Measurements from ENCODE around the gene KDM4B. TPM values are rescaled to one million over a fixed set of nuclear protein-coding genes. Genes with fewer than 3 reads are reported as not detected.
"Not testable (repeated sequence)": the region's sequence is repeated elsewhere in the genome, so short reads cannot be mapped to it uniquely, and the experiment has no call there.

Gene KDM4B
- total RNA-seq, 1 donor from 2014 or later, result 21.2 TPM

DNA sequence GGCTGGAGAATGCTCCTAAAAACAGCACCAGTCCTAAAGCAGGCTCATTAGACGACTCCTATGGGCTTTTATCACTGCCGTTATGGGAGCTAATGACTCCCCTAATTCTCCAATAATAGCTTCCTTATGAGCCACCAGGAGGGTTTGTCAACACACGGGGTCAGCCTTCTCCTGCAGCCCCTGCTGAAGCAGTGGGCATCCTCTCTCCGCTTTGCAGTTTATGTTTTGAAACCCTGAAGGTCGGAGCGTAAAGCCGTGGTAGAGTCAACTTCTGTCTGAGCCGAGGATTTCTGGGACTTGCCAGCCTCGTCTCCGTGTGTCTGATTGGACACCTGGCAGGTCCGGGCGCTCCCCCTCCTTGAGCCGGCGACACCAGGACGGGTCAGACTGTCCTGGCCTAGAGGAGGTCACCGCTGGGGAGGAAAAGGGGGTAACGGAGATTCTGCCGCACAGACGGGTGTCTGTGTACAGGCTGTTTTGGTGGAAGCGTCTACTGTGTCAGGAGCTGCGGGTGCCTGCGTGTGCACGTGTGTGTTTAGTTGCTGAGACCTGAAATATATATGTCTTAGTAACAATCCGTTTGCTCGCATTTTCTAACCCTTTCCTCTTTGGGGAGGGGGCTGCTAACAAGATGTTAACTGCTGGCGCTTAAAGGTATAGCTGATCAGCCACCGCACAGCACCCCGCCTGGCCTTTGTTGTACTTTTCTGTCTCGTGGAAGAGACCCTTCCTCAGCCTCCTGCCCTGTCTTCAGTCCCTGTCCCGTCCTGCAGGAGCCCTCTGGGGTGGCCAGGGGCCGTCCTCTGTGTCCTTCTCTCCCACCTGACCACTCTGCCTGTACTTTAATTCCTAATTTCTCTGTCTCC is 1.9 kb downstream of the KDM4B start:
- H3K36me3 ChIP-seq (ENCODE audit: control insufficient read depth, insufficient read depth, low read length), result no peaks in the 10 kb centered on the region
- no peak for TF ChIP-seq CTCF (IDR thresholded peaks at IDR 0.05; ENCODE audit: insufficient read depth, low read length, poor library complexity, severe bottlenecking)
- DNase-seq (ENCODE audit: low read depth), result no peak

GRCh38 chr19:4971424-4971793 is 2.5 kb downstream of the KDM4B start:
- H3K4me3 ChIP-seq (ENCODE audit: low read depth, low read length), result no peak overlapping the region

More for the DNA sequence above, 1.9 kb downstream of the KDM4B start:
- Histone ChIP-seq H3K4me3 (ENCODE audit: low read depth, low read length) (peak overlapping the region; percentile 61), H3K27me3 (ENCODE audit: control insufficient read depth, insufficient read depth, low read length) (no peaks in the 10 kb centered on the region)

DNA sequence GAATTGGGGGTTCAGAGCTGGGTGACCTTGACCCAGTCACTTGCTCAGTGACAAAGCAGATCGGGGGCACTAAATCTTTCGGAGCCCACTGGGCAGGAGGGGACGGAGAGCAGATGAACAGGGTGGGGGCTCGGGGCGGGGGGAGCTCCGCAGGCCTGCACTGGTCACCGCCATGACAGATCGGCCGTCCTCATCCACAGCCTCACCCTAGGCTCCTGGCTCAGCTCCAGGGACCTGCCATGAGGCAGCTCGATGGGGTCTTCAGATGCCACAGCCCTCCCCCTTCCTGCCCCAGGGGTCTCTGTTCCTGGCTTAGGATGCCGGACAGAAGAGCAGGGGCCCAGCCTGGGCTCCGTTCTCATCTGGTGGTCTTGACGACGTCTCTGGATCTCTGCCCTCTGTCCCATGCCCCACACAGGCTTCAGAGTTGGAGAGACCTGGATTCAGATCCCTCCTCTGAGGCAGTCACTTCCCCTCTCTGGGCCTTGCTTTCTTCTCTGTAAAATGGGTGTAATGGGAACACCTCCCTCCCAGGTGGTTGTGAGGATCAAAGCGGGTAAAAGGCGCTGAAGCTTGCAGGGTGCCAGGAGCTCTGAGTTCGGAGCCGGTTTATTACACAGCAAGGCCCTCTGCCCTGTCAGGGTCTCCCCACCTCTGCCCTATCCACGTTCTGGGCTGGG is 3.0 kb downstream of the KDM4B start:
- no peaks in the 10 kb centered on the region for H3K36me3 ChIP-seq (ENCODE audit: control insufficient read depth, insufficient read depth, low read length)
- no peak overlapping the region for H3K4me3 ChIP-seq (ENCODE audit: low read depth, low read length)
- TF ChIP-seq CTCF (IDR thresholded peaks at IDR 0.05; ENCODE audit: insufficient read depth, low read length, poor library complexity, severe bottlenecking), result no peak
- no peak for DNase-seq (ENCODE audit: low read depth)
- H3K27me3 ChIP-seq (ENCODE audit: control insufficient read depth, insufficient read depth, low read length), result no peaks in the 10 kb centered on the region

More at GRCh38 chr19:4971424-4971793, 2.5 kb downstream of the KDM4B start:
- H3K36me3 ChIP-seq (ENCODE audit: control insufficient read depth, insufficient read depth, low read length), result no peaks in the 10 kb centered on the region
- no peaks in the 10 kb centered on the region for H3K27me3 ChIP-seq (ENCODE audit: control insufficient read depth, insufficient read depth, low read length)
- no peak for DNase-seq (ENCODE audit: low read depth)
- no peak for TF ChIP-seq CTCF (IDR thresholded peaks at IDR 0.05; ENCODE audit: insufficient read depth, low read length, poor library complexity, severe bottlenecking)

DNA sequence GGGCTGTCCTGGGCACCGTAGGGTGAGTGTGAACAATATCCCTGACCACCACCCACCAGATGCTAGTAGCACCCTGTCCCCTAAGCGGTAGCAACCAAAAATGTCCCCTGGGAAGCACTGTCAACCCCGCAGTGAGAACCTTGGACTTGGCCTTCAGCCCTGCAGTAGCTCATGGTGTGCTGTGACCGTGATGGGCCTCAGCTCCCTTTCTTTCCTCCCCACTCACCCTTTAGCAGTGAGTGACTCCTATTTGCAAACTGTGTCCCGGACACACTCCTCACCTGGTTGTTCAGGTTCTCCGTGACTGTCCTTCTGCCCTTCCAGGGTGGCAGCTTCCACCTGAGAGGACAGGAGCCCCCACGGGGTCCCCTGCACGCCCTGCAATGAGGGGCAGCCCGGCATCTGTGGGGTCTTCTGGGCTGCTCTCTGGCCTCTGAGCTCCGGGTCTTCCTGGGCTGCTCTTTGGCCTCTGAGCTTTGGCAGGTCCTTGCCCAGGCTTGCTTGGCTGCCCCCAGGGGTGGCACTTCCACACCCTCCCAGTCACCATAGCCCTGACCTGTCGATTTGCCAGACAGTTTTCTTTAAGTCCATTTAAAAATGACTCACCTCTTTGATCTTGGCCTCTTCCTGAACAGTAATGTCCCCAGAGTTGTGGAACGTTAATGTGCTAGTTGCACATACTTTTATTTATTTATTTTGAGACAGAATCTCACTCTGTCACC is 3.8 kb downstream of the KDM4B start:
- Histone ChIP-seq H3K4me3 (ENCODE audit: low read depth, low read length) (no peak overlapping the region), H3K36me3 (ENCODE audit: control insufficient read depth, insufficient read depth, low read length) (no peaks in the 10 kb centered on the region), H3K27me3 (ENCODE audit: control insufficient read depth, insufficient read depth, low read length) (no peaks in the 10 kb centered on the region)
- peak; percentile 47 for DNase-seq (ENCODE audit: low read depth)
- TF ChIP-seq CTCF (IDR thresholded peaks at IDR 0.05; ENCODE audit: insufficient read depth, low read length, poor library complexity, severe bottlenecking), result no peak

- no peak for TF ChIP-seq CTCF (IDR thresholded peaks at IDR 0.05; ENCODE audit: insufficient read depth, low read length, poor library complexity, severe bottlenecking)
- Histone ChIP-seq H3K27me3 (ENCODE audit: control insufficient read depth, insufficient read depth, low read length) (no peaks in the 10 kb centered on the region), H3K36me3 (ENCODE audit: control insufficient read depth, insufficient read depth, low read length) (no peaks in the 10 kb centered on the region), H3K4me3 (ENCODE audit: low read depth, low read length) (no peak overlapping the region)
- no peak for DNase-seq (ENCODE audit: low read depth)
Measured at GRCh38 chr19:4974880-4975469, 6.1 kb downstream of the KDM4B start.

- not testable (repeated sequence) for H3K4me3 ChIP-seq (ENCODE audit: low read depth, low read length); H3K36me3 ChIP-seq (ENCODE audit: control insufficient read depth, insufficient read depth, low read length); DNase-seq (ENCODE audit: low read depth); H3K27me3 ChIP-seq (ENCODE audit: control insufficient read depth, insufficient read depth, low read length)
Measured at GRCh38 chr19:4975601-4976000, 6.7 kb downstream of the KDM4B start.

All from kidney epithelial cell (primary cell).